Transverse colon (tissue), 1 donor: ENCODE results near the gene SBF2.

Experiments used
- EP300 ChIP-seq: sonication (generic); formaldehyde crosslinking; IDR thresholded peaks from one replicate; pipeline ENCODE4 v1.6.1; 2017; ENCODE audit warnings: antibody characterized with exemption, low read depth
- POLR2A ChIP-seq: fragments of 450-650 bp; IDR thresholded peaks from one replicate; pipeline ENCODE4 v1.6.1; 2016; ENCODE audit warnings: antibody characterized with exemption, mild to moderate bottlenecking, moderate library complexity

DNA sequence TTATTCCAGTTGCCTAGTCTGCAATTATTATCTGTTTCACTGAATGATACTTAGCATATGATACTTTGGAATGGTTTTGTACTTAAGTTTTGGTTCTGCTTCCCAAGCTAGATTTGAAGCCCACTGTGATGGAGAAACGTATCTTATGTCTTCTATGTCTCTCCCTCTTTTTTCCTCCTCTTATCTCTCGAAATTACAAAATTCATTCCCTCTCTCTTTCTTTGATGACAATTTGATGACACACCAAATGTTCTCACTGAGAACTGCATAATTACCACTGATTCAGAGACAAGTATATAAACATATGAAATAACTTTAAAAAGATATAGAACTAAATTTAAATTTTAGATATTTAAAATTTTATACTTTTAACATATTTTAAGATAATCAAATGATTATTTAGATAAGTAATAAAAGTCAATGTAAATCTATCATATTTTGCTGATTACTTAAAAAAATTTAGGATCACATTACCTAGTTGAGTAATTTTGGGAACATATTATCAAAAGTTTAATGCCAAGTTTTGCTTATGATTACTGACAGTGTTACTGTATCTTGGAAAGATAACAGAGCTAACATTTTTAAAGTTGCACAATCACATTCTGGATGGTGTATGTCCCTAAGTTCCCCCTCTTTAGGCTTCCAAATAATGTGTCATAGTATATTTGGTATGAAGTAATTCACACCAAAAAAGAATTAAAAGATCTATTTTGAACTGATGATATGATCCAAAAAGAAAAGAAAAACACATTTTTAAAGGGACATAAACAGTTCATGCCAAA is 255.3 kb downstream of the SBF2 start:
- TF ChIP-seq POLR2A (no peak), EP300 (no peak)
